ENCODE measurements around the gene TWF2. TPM values are rescaled to one million over a fixed set of nuclear protein-coding genes. Genes with fewer than 3 reads are reported as not detected.

The TWF2 gene
- total and polyA plus RNA-seq, 9 of the 15 experiments (the other 6 are each of a cell fraction or from before 2014, with no cell fraction given): 0.11 to 61.9 (median 29.7) TPM

DNA sequence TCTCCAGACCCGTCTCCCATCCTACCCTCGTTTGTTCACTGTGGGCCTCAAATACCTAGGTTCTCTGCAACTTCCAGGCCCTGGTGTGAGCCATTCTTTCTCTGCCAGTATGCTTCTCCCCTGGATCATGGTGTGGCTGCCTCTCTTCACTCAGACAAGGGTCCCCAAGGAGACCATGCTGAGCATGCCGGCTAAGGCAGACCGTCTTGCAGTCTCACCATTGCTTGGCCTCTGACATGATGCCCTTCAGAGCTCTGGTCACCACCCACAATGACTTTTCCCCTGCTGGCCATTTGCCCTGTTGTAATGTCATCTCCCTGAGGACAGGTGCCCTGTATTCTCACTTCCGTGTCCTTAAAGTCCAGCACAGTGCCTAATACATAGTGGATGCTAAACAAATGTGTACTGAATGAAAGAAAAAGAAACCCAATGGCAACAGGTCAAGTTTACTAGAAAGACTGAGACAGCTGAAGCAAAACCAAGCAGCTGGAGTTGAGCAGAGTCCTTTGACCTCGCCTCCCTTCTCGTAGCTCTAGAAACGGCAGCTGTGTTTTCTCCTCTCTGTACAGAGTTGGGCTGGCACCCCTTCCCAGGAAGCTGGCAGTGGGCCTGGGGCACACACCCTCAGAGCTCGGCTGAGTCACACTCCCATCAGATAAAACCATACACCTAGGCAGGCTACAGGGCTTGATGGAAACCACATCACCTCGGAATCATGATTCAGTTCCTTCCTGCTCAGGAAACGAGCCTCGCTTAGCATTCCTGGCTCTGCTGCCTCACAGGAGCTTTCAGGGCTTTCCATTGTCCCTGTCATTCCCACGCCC is 22.2 kb downstream of the TWF2 start:
- no peaks in the 10 kb centered on the region for H4K20me1 ChIP-seq (replicated peaks; ENCODE audit: control insufficient read depth, insufficient read depth, low read length)
- no peaks in the 10 kb centered on the region for H3K27me3 ChIP-seq (ENCODE audit: control insufficient read depth in 2 of 2, insufficient read depth in 2 of 2, low read length in 2 of 2)
- no peaks in the 10 kb centered on the region for H3K9me1 ChIP-seq (ENCODE audit: control insufficient read depth, insufficient read depth, low read length)
- H2AFZ ChIP-seq (ENCODE audit: low read depth, low read length): 0 out of 2 replicates have a peak overlapping the region, but pooled peaks have one; percentile 9
- ChIA-PET POLR2A (interaction anchor here (0.6 to 1.3 kb wide), 6 partner anchors 8 to 213 kb away, joined by 3 to 4 read pairs (median 3); partner anchors contain the start of gene TLR9), CTCF (ENCODE audit: low intra/inter-chr PET ratio) (no interaction called here)
- ATAC-seq (no peak), FAIRE-seq (no peak), DNase-seq (ENCODE audit: extremely low read depth in 1 of 4, low spot score in 3 of 4) (no peak)
- no peaks in the 10 kb centered on the region for H3K79me2 ChIP-seq (ENCODE audit: control insufficient read depth, insufficient read depth, low read length)
- no peak overlapping the region for H3K4me3 ChIP-seq
- H3K4me2 ChIP-seq (ENCODE audit: insufficient read depth, low read length): peak overlapping the region; percentile 3; the same call in 1 of the 2 replicates
- WGBS (ENCODE audit: insufficient coverage, low coverage, missing lambda C conversion rate): 52% methylated on average over 10 of the region's 13 CpGs
- no peaks in the 10 kb centered on the region for H3K9me3 ChIP-seq (replicated peaks; ENCODE audit: control insufficient read depth, insufficient read depth, low read depth, low read length)
- no peak for TF ChIP-seq SRSF7 (optimal IDR thresholded peaks at IDR 0.05; ENCODE audit: low read depth, low read length)
- TF ChIP-seq, protein P1, sequence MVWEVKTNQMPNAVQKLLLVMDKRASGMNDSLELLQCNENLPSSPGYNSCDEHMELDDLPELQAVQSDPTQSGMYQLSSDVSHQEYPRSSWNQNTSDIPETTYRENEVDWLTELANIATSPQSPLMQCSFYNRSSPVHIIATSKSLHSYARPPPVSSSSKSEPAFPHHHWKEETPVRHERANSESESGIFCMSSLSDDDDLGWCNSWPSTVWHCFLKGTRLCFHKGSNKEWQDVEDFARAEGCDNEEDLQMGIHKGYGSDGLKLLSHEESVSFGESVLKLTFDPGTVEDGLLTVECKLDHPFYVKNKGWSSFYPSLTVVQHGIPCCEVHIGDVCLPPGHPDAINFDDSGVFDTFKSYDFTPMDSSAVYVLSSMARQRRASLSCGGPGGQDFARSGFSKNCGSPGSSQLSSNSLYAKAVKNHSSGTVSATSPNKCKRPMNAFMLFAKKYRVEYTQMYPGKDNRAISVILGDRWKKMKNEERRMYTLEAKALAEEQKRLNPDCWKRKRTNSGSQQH (CRISPR knock-in tag; IDR thresholded peaks at IDR 0.05): no peak
- TF ChIP-seq JUND (IDR thresholded peaks at IDR 0.05; ENCODE audit: borderline replicate concordance, low read depth, low read length): 0 out of 2 replicates have a peak, but pooled peaks have one; percentile 35
- no peak for TF ChIP-seq JUND (tag; IDR thresholded peaks at IDR 0.05; ENCODE audit: borderline replicate concordance, low read depth, low read length)
- 0 out of 2 replicates have a peak, but pooled peaks have one; percentile 21 for TF ChIP-seq CTBP1 (IDR thresholded peaks at IDR 0.05; ENCODE audit: borderline replicate concordance)
- TF ChIP-seq POLR2H (tag; IDR thresholded peaks at IDR 0.05; ENCODE audit: low read depth): no peak
- TF ChIP-seq NR2C2 (CRISPR knock-in tag; IDR thresholded peaks at IDR 0.05): no peak
- TF ChIP-seq NR2C2 (tag; IDR thresholded peaks at IDR 0.05): no peak
- TF ChIP-seq KLF10 (CRISPR knock-in tag; IDR thresholded peaks at IDR 0.05): no peak
- TF ChIP-seq HNRNPUL1 (IDR thresholded peaks at IDR 0.05; ENCODE audit: low read length): no peak
- TF ChIP-seq ZNF511 (CRISPR knock-in tag; IDR thresholded peaks at IDR 0.05): no peak
- TF ChIP-seq, protein P2, sequence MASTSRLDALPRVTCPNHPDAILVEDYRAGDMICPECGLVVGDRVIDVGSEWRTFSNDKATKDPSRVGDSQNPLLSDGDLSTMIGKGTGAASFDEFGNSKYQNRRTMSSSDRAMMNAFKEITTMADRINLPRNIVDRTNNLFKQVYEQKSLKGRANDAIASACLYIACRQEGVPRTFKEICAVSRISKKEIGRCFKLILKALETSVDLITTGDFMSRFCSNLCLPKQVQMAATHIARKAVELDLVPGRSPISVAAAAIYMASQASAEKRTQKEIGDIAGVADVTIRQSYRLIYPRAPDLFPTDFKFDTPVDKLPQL (IDR thresholded peaks at IDR 0.05; ENCODE audit: extremely low read depth, insufficient read length): no peak
- no peak for TF ChIP-seq ZNF311 (CRISPR knock-in tag; IDR thresholded peaks at IDR 0.05)
- TF ChIP-seq SPI1 (IDR thresholded peaks at IDR 0.05; ENCODE audit: borderline replicate concordance, low read depth, low read length): peak; percentile 3; the same call in 1 of the 2 replicates
- 0 out of 2 replicates have a peak, but pooled peaks have one; percentile 5 for TF ChIP-seq NFE2 (IDR thresholded peaks at IDR 0.05; ENCODE audit: low read depth)
- no peak for TF ChIP-seq CBX5 (IDR thresholded peaks at IDR 0.05; ENCODE audit: borderline replicate concordance, low read depth)
- no peak for TF ChIP-seq DLX4 (CRISPR knock-in tag; IDR thresholded peaks at IDR 0.05)
- TF ChIP-seq DACH1 (IDR thresholded peaks at IDR 0.05; ENCODE audit: partially characterized antibody): no peak
- BruUV-seq (replicated peaks): no TSS peak
- peaks cover 27 to 35% of the 10 kb centered on the region in 2 experiments for H3K4me1 ChIP-seq (replicated peaks in 1 of 2; ENCODE audit: control insufficient read depth in 2 of 2, insufficient read depth in 2 of 2, low read length in 2 of 2)
- in situ Hi-C loops (cut with MboI): no loop called here
- intact Hi-C loops (cut with micrococcal nuclease): no loop called here
- H3K27ac ChIP-seq (ENCODE audit: extremely low read depth, low read depth, low read length): no peak overlapping the region; the same call in 2 of the 3 replicates
- H3K9ac ChIP-seq (ENCODE audit: insufficient read depth in 1 of 2, low read depth in 2 of 2, low read length in 2 of 2): peak overlapping the region in 1 of 2 experiments; percentile 20; a peak in 1 of 4 replicates
- peaks cover 32% of the 10 kb centered on the region for H3K36me3 ChIP-seq (ENCODE audit: control insufficient read depth, insufficient read depth, low read length)

Measured in K562 (cell line).